ENCODE data around the gene ACTR8.
A peak's percentile ranks its signal among the peaks of the same experiment; 100 is the strongest.

- TF ChIP-seq CTCF (IDR thresholded peaks at IDR 0.05) (peak in 1 of 6 experiments; percentile 24), POLR2AphosphoS5 (IDR thresholded peaks at IDR 0.05) (no peak)
These were observed 39.3 kb downstream of the ACTR8 start for GRCh38 chr3:53842436-53843194.

Measured in upper lobe of left lung (tissue), 4 donors.